GM11168 (cell line): ENCODE measurements around the gene SORCS1.

Source experiments
- in situ Hi-C: fragments of 300-500 bp; cut with MboI; formaldehyde crosslinking; loops from one replicate; pipeline ENCODE4 v1.12.0; 2022; ENCODE audit warnings: low sequenced_read_pairs; ENCODE audit not compliant: unreplicated experiment

SORCS1 gene

DNA sequence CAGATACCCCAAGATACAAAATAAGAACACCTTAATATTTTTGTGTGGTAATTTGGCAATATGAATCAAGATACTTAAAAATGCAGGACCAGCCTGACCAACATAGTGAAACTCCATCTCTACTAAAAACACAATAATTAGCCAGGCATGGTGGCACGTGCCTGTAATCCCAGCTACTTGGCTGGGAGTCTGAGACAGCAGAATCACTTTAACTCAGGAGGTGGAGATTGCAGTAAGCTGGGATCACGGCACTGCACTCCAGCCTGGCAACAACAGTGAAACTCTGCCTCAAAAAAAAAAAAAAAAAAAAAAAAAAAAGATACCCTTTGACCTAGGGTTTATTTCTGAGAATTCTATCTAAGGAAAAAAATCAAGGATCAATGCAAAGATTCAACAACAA is 450.7 kb downstream of the SORCS1 start:
- in situ Hi-C loops: loop anchor here (25.0 kb wide), 1 partner anchor 273 kb away; no protein-coding TSS in a partner anchor

DNA sequence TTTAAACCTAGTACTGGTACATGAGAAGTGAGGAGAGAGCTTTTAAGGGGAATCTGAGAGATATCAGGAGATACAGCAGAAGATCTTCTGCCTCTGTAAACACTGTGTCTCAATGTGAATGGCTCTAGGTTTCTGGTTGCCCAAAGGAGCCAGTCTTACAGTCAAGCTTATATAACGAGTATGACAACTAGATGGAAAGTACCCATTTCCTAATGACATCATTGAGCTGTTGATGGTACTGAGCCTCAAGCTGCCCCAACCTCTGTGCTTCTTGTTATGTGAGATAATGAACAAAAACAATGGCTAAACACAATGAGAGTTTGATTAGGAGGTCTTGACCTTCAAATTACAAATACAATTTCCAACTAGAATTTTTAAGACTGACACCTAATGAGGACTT is 451.5 kb downstream of the SORCS1 start:
- in situ Hi-C loops: loop anchor here (25.0 kb wide), 1 partner anchor 274 kb away; no protein-coding TSS in a partner anchor

DNA sequence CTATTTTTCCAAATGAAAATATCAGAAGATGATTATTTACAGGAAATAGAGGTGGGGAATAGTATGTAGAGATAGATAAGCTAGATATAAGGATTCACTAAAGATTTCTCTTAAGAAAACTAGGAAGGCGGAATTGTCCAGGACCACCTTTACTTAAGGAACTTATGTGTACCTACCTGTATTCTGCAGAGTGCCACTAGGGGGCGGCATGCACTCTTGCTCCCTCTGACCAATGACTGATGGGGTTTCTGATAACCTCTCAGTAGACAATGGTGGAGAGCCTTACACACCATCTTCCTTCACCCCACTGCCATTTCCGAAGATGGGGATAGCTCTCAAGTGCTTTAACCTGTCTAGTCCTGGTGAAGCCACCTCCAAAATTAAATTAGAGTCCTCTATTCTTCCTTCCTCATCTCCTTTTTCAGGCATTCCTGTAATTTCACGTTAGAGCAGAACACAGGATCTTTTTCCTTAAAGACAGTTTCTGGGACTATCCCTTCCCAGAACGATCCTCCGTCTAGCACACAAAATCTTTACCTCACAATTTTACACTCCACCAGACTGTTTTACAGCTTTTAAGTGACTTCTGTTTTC is 453.1 kb downstream of the SORCS1 start:
- in situ Hi-C loops: loop anchor here (25.0 kb wide), 1 partner anchor 276 kb away; no protein-coding TSS in a partner anchor

DNA sequence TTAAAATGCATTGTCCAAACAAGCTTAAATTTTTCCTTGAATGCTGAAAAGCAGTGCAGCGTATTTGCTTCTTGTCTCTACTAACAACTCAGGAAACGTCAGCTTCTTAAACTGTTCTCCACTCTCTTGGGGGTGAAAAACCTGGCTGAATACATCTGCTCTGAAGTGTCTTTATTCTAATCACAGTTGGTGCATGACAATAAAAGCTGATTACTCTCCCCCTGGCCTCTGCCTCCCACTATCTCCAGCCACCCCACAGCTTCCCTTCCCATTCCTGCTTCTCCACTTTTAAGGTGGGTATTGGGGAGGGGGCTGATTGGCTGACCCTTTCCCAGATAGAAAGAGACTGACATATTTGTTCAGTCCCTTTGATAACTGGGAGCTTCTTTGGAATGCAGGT is 456.0 kb downstream of the SORCS1 start:
- in situ Hi-C loops: loop anchor here (25.0 kb wide), 1 partner anchor 279 kb away; no protein-coding TSS in a partner anchor

DNA sequence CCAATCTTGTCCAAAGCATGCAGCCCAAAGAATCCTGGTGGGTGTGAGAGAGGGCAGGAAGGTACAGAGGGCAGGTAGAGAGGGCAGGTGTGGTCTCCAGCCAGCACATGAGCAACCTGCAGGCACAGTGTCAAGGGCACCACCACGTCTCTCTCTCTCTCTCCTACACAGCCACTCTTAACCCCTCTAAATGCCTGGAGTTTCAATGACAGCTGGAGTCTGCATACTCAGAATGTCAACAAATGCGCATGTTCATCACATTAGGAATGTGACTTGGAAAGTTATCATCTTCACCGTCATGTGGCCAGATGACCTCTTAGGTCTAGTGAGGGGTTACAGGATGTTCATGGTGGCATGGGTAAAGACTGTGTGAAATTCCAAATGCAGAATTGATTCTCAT is 456.8 kb downstream of the SORCS1 start:
- in situ Hi-C loops: loop anchor here (25.0 kb wide), 1 partner anchor 280 kb away; no protein-coding TSS in a partner anchor

DNA sequence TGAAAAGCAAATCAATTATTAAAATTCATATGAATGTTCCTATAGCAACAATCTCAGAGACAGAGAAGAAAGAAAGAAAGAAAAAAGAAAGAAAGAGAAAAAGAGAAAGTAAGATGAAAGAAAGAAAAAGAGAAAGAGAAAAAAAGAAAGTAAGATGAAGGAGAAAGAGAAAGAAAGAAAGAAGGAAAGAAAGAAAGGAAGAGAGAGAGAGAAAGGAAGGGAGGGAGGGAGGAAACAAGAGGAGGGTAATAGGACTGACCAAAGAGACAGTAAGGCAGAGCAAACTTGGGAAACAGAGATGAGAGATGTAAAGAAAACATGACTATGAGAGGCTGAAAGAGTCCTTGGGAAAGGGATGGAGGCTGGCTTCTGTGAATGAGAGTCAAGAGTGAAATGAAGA is 458.4 kb downstream of the SORCS1 start:
- in situ Hi-C loops: loop anchor here (25.0 kb wide), 1 partner anchor 281 kb away; no protein-coding TSS in a partner anchor

DNA sequence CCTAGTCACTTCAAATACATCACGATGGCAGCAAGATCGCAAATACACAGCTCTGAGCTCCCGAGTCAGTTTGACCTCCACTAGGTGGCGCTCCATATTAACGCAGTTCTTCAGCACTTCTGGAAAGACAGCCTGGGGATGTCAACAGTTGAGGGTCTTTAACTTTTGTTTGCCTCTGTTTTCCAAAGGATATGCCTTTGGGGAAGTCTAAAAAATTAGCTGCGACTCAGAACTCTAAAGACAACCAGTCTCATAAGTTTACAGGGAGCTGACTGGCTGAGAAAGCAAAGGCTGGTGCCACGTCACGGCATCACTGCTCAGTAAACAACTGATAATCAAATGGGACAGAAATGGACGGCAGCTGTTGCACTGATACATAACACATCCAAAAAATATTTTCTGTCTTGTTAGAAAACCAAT is 458.8 kb downstream of the SORCS1 start:
- in situ Hi-C loops: loop anchor here (25.0 kb wide), 1 partner anchor 282 kb away; no protein-coding TSS in a partner anchor

DNA sequence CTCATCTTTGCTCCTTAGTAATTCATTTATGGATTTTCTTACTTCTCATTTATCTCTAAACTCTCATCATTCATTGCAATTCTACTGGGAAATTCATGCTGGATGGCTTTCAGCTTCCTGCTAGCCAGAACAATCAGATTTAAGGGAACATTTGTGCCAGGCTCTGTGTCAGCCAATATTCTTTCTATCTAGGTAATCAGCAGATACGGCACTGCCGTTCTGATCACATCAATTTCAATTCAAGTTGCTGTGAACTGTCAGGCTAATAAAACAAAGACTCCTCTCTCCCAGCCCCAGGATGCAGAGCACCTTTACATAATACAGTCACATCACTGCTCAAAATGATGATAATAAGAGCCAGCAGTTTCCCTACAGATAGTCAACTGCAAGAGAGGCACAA is 468.3 kb downstream of the SORCS1 start:
- in situ Hi-C loops: no loop called here

DNA sequence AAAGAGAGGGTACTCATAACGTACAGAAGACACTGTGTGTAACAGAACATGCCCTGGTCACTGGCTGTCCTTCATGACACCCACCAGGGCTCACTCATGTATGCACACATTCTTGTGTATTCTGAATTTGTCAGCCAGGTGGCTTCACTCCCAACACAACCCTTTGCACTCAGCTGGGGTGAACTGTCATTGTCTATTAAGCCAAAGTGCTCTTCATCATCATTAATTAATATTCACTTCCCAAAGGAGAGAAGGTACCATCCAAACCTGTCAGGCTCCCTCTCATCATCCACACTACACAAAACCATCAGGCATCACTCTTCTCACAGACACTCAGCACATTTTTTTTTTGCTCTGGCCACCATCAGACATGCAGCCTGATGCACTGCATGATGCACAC is 469.8 kb downstream of the SORCS1 start:
- in situ Hi-C loops: no loop called here

DNA sequence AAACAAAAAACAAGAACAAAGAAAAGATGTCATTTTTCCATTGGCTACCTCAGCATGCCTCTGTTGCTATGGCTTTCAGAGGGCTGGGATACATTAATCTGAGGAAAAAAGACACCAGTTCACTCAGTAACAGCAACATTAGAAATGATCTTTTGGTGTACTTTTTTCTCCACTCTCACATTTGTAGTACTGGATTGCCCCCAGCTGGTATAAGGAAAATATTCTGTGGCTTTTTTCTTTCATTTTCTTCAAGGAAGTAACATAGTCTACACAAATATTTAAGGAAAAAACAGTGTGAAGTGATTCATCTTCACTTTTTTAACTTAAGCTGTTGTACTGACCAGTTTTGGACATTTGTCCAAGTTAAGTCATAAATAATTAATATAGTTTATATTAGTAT is 482.3 kb downstream of the SORCS1 start:
- in situ Hi-C loops: no loop called here

DNA sequence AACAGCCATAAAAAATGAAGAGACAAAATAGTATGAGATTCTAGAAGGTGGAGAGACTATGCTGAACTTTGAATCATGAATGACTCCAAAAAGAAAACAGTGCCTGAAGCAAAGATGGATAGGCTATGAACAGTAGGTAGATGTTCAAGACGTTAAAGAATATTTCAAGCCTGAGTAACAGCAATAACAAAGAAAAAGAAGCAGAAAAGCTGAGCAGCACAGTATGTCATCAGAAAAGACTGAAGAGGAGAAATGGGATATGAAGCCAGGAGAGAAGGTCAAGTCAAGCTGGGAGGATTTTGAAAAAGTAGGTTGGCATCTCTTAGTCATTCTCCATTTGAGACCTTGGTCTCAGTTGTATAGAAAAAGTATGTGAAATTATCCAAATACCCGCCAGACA is 484.4 kb downstream of the SORCS1 start:
- in situ Hi-C loops: no loop called here

DNA sequence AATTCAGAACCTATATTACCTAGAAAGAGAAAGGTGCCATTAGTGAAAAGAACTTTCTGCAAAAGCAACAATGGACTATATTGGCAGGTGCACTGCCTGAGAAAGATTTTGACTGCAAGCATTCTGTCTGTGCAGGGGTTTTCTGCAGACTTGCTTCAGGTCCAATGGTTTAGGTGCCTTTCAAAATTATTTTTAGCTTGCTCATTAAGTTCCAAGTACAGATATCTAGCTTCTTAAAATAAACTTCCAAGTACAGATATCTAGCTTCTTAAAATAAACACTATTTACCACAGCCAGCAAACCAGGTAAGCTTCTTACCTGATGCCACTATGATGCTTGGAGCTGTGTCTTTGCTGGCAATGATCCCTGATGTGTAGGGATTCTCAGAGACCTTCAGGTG is 485.2 kb downstream of the SORCS1 start:
- in situ Hi-C loops: no loop called here

DNA sequence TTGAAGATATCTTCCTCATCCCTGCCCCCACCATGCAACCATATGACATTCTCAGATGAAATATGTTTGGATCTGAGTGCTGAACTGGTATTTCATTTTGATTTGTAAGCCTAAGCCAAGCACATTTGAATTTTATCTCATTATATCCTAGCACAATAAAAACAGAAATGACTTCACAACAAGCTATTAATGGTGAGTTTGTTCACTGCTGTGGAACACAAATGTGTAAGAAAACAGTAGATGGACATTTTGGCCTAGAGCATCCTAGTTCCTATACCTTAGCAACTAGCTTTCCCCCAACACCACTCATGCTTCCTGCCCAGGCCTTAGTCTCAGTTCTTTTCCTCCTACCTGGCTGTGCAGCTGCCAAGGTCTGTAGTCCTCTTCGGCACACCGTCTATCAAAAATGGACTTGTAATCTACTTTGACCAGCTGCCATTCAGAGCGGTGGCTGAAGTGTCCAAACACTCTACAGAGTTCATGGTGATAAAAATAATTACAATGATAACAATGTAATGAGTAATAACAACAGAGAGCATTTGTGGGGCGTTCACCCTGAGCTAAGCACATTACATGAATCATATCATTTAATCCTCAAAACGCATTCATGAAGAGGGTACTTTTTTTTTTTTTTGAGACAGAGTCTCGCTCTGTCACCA is 491.9 kb downstream of the SORCS1 start:
- in situ Hi-C loops: no loop called here

DNA sequence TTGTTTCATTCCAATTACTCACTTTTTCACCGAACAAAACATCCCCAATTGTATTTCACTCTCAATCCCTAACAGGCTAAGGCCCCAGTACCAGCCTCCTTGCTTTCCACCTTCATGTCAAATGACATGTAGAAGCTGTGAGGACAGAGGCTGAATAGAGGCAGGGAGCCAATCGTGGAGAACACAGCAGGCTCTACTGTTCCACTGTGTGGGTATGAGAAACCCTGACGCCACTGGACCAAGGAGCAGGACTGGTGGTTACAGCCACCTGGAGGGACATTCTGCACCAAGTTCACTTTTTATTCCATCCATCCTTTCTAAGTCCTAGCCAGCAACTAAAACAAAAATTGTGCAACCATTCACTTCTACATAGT is 502.8 kb downstream of the SORCS1 start:
- in situ Hi-C loops: no loop called here

DNA sequence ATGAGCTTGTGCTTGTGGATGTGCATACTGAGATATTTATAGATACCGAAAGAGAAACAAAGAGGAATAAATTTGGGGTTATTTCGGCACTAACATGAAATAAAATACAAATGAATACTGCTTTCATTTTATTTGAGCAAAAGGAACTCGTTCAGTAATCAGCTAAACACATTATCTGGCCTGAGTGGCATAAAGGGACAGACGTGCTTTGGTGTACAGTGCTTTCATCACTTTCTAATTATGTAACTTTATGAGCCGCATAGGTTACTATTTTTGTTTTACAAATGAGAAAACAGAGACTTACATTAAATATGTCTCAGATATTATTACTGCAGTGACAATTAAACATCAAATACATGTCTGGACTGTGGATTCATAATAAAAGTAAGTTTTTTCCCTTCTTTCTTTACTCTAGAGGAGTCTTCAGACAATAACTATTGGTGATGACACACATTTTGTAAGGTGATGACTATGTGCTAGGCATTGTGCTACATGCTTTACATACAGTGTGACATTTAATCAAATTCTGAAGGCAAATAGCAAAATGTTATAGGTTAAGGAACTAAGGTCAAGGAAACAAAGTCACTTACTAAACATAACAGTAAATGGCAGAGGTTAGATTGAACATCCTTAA is 503.3 kb downstream of the SORCS1 start:
- in situ Hi-C loops: no loop called here

DNA sequence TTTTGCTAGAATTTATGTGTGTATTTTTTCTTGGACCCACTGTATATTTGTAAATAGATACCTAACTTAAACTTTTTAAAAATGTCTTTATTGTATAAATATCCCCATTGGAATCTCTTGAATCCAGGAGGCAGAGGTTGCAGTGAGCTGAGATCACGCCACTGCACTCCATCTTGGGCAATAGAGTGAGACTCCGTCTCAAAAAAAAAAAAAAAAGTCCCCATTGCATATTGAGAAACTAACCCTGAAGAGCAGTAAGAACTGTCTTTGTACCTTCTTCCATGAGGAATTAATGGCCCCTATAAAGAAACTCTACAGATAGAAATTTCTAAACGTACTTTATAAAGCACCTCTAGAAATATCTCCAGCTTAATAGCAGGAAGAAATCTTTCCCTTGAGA is 504.0 kb downstream of the SORCS1 start:
- in situ Hi-C loops: no loop called here

DNA sequence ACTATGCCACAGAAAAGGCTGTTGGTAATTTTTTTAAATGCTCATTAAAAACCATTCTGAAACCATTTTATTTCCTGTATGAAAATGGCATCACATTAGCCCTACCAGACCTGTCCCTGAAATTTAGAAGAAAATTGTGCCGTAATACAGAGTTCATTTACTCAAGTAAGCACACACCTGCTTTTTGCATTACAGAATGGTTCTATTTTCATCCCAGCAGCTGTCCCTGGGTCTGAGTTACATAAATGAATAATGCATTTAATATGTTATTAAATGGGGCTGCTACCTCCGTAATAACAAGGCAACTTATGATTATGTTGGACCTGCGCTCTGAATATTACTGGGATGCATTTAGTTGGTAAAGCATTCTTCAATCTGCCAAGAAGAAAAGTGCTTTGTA is 508.9 kb downstream of the SORCS1 start:
- in situ Hi-C loops: no loop called here

DNA sequence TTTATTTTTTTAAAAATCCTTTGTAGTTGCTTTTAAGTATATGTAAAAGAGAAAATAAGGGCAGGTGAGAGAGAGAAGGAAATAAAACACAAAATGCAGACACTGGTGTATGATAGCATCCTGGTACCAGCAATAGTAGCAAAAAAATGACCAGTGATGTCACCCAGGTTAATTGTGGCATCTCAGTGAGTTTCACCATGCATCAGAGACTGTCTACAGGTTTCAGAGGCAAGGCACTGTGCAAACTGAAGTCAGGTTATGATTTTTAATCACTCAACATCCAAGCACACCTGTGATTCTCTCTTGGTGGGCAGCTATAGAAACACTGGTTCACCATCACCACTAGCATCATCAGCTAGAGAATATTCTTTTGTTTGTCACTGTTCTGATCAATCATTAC is 509.3 kb downstream of the SORCS1 start:
- in situ Hi-C loops: no loop called here

DNA sequence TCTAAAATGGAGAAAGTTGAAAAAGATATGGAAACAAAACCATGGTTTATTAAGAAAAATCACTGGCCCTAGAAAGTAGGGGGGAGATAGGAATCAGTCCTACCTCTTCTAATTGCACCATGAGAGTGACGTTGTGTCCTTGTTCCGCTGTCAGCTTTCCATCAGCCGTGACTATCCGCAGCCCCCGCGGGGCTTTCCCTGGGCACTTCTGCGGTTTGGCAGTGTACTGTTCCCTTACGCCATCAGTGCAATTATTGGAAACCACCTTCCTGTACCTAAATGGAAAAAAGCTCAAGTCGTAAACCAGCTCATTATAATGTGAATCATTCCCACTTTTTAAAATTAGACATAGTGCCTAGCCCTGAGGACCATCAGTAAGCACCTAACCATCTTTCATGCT is 512.2 kb downstream of the SORCS1 start:
- in situ Hi-C loops: no loop called here

DNA sequence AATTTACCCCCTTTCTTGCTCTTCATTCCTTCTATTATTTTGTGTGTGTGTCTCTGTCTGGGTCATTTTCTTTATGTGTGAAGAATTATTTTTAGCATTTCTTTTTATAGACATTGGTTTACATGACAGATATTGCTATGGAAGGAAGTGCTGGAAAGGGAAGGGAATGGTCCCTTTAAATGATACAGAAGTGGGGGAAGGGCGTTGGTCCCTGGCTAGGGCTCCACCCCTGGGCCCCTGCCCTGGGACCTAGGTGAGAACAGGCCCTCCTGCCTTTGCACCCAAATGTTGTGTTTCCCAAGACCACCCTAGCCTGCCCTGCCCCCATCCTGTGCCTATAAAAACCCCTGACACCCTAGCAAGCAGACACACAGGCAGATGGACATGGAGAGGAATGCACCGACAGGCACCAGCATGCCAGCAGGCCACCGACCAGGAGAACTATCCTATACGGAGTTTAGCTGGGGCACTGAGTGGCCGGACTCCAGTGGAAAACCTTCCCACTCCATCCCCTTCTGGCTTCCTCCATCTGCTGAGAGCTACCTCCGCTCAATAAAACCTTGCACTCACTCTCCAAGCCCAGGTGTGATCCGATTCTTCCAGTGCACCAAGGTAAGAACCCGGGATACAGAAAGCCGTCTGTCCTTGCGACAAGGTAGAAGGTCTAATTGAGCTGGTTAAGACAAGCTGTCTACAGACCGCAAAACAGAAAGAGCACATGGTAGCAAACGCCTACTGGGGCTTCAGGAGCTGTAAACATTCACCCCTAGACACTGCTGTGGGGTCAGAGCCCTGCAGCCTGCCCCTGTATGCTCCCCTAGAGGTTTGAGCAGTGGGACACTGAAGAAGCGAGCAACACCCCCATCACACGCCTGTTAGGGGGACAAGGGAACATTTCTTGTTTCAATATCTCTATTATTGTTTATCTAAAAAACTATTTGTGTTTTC is 515.7 kb downstream of the SORCS1 start:
- in situ Hi-C loops: no loop called here
